Fibroblast of pulmonary artery (primary cell): Measurements from ENCODE around the gene CFTR.

Experiments used
- DNase-seq: peaks from one replicate; pipeline ENCODE4 v3.0.0-alpha.2; 2010; ENCODE audit warnings: low read depth
- H3K4me3 ChIP-seq: replicated peaks from 2 replicates; pipeline ENCODE4 v1.5.1; 2011; ENCODE audit warnings: low read depth, mild to moderate bottlenecking, control low read depth, low read length, moderate library complexity
- CTCF ChIP-seq: IDR thresholded peaks from 2 replicates; pipeline ENCODE4 v1.5.1; 2011; ENCODE audit warnings: mild to moderate bottlenecking, control low read depth, low read length, inconsistent platforms; ENCODE audit errors: missing control alignments

Gene CFTR

DNA sequence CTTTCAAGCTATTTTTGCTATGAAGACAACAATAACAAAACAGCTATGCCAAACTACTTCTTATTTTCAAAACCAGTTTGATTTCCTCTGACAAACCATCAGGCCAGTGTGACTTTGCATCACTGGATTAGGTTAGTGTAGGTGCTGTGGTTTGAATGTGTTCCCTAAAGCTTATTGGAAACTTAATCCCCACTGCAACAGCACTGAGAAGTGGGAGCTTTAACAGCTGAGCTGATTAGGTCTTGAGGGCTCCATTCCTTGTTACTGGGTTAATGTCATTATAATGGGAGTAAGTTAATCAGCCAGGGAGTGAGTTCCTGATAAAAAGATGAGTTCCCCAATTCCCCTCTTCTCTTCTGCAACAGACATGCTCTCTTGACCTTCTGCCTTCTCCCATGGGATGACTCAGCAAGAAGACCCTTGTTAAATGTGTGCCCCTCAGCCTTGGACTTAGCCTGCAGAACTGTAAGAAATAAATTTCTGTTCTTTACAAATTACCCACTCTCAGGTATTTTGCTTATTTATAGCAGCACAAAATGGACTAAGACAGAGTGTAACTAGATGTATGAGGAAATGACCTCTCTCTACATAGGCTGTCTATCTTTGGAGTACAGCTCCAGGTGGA is 206.6 kb downstream of the CFTR start:
- TF ChIP-seq CTCF, result no peak
- no peak overlapping the region for H3K4me3 ChIP-seq
- DNase-seq, result no peak

DNA sequence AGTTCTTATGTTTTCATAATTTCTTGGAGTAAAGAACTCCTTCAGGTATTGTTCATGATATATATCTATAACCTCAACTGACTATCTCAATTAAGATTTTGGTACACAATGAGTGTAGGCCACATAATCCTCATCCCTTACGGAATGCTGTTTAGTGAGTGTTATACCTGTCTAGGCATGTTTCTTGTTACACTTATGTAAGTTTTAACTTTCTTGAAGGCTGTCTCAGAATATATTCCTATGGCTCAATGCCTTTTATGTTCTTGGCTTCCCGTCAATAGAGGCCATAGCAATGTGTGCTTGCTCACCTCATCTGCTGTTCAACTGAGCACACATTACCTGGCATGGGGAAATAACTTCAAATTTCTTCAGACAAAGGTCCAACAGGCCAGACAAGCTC is 208.3 kb downstream of the CFTR start:
- H3K4me3 ChIP-seq, result no peak overlapping the region
- TF ChIP-seq CTCF, result no peak
- no peak for DNase-seq

GRCh38 chr7:117689406-117689805 is 209.6 kb downstream of the CFTR start:
- no peak overlapping the region for H3K4me3 ChIP-seq
- DNase-seq, result no peak
- TF ChIP-seq CTCF, result no peak

- no peak for TF ChIP-seq CTCF
- H3K4me3 ChIP-seq, result no peak overlapping the region
- no peak for DNase-seq
Measured at GRCh38 chr7:117690147-117690546, 210.3 kb downstream of the CFTR start.

- TF ChIP-seq CTCF, result no peak
- H3K4me3 ChIP-seq, result no peak overlapping the region
- no peak for DNase-seq
Measured at GRCh38 chr7:117692338-117692737, 212.5 kb downstream of the CFTR start.

DNA sequence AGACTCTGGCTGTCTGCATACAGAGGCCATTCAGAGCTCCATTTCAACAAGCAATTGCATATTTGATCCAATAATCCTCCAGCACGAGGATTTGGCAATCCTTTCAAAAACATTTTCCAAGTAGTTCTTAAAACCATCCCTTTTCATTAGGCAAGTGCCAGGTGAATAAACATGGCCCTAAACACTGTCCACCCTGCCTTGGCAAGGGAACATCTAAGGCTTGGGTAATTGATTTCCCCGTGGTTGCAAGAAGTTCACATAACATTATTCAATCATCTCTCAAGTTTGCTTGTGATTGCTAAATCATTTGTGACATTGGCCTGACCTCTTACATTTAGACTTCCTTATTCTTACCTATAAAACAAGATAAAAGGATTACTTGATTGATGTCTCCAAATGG is 218.2 kb downstream of the CFTR start:
- TF ChIP-seq CTCF, result no peak
- no peak for DNase-seq
- H3K4me3 ChIP-seq, result no peak overlapping the region

DNA sequence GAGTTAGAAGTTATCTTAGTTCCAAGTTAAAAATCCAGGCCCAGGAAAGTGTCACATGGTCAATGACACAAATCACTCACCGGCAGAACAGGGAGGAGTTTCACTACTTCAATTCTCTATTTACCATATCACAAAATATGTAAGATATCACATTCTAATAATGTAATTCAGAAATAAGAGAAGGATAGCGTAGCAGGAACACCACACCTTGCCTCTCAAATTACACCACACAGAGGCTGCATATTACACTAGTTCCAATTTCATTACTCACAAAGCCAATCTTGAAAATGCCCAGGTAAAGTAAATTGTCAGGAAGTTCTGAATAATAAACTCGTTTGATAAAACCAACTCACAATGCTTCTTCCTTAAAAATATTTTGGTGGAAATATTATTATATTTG is 224.2 kb downstream of the CFTR start:
- no peak for TF ChIP-seq CTCF

More for the DNA sequence above, 224.2 kb downstream of the CFTR start:
- DNase-seq, result no peak
- no peak overlapping the region for H3K4me3 ChIP-seq
